ENCODE data around the gene DGCR8. TPM values are rescaled to one million over a fixed set of nuclear protein-coding genes. Genes with fewer than 3 reads are reported as not detected.
A peak's percentile ranks its signal among the peaks of the same experiment; 100 is the strongest.

The DGCR8 gene
- total and polyA plus RNA-seq, 11 donors = 8.8 to 22.1 (median 13.0) TPM

- intact Hi-C loops (cut with DNase I) = no loop called here
- Histone ChIP-seq H3K27ac (no peak overlapping the region), H3K27me3 (no peaks in the 10 kb centered on the region), H3K4me3 (no peak overlapping the region), H3K4me1 (peaks cover 0 to 2% (median 0%) of the 10 kb centered on the region in 12 donors), H3K36me3 (peaks cover 3 to 99% (median 95%) of the 10 kb centered on the region in 9 donors), H3K9me3 (peaks cover 0 to 11% (median 0%) of the 10 kb centered on the region in 12 donors)
- TF ChIP-seq, protein P1, sequence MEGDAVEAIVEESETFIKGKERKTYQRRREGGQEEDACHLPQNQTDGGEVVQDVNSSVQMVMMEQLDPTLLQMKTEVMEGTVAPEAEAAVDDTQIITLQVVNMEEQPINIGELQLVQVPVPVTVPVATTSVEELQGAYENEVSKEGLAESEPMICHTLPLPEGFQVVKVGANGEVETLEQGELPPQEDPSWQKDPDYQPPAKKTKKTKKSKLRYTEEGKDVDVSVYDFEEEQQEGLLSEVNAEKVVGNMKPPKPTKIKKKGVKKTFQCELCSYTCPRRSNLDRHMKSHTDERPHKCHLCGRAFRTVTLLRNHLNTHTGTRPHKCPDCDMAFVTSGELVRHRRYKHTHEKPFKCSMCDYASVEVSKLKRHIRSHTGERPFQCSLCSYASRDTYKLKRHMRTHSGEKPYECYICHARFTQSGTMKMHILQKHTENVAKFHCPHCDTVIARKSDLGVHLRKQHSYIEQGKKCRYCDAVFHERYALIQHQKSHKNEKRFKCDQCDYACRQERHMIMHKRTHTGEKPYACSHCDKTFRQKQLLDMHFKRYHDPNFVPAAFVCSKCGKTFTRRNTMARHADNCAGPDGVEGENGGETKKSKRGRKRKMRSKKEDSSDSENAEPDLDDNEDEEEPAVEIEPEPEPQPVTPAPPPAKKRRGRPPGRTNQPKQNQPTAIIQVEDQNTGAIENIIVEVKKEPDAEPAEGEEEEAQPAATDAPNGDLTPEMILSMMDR (IDR thresholded peaks at IDR 0.05) = no peak
- TF ChIP-seq POLR2A (IDR thresholded peaks at IDR 0.05) = no peak
- ATAC-seq (no peak), DNase-seq (peak in 2 of 5 donors; percentile 9 to 14)
- 95 to 100% (median 98%) methylated on average over 6 of the region's 6 CpGs for WGBS, 4 donors
Observed at GRCh38 chr22:20099099-20099711, 19.2 kb downstream of the DGCR8 start.

GRCh38 chr22:20101638-20102037 is 21.6 kb downstream of the DGCR8 start:
- intact Hi-C loops (cut with DNase I) = loop anchor here in 1 of 10 donors (10.0 kb wide), 1 partner anchor 127 kb away; no protein-coding TSS in a partner anchor
- DNase-seq (peak in 3 of 5 donors; percentile 6 to 47 (median 16)), ATAC-seq (no peak)
- Histone ChIP-seq H3K4me1 (no peaks in the 10 kb centered on the region), H3K4me3 (no peak overlapping the region), H3K9me3 (peaks cover 0 to 8% (median 0%) of the 10 kb centered on the region in 12 donors), H3K27me3 (no peaks in the 10 kb centered on the region), H3K27ac (no peak overlapping the region), H3K36me3 (peaks cover 2 to 97% (median 94%) of the 10 kb centered on the region in 9 donors)
- TF ChIP-seq, protein P1 (IDR thresholded peaks at IDR 0.05) = no peak
- TF ChIP-seq POLR2A (IDR thresholded peaks at IDR 0.05) = no peak
- WGBS, 4 donors = 85 to 89% (median 85%) methylated on average over 8 of the region's 8 CpGs

DNA sequence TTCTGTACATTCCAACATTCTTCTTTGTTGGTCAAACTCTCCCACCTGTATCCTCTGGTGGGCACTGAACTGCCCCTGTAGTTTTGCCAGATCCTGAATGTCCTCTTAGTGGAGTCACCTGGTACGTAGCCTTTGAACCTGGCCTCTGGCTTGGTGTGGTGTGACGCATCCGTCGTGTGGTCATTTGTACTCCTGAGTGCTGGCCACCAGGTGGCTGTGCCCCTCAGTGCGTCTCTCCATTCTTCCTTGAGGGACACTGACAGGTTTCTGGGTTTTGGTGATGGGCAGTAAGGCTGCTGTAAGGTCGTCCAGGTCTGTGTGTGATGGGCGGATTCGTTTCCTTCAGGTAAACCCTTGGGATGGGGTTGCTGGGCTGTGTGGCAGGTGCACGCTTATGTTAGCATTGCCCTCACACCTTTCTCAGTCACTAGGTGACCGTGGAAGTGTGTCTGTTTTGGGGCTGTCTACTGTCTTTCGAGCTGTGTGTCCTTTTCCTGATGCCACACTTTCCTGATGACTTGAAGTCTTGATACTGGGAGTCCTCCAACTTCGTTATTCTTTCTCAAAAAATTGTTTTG is 22.3 kb downstream of the DGCR8 start:
- no peaks in the 10 kb centered on the region for H3K4me1 ChIP-seq
- TF ChIP-seq POLR2A (IDR thresholded peaks at IDR 0.05) = no peak
- TF ChIP-seq, protein P1 (IDR thresholded peaks at IDR 0.05) = no peak
- ATAC-seq (no peak), DNase-seq (peak in 2 of 5 donors; percentile 4 to 25)
- peaks cover 0 to 1% (median 0%) of the 10 kb centered on the region in 12 donors for H3K9me3 ChIP-seq
- no peak overlapping the region for H3K27ac ChIP-seq
- no peaks in the 10 kb centered on the region for H3K27me3 ChIP-seq
- 91 to 92% (median 91%) methylated on average over 12 of the region's 12 CpGs for WGBS, 4 donors
- intact Hi-C loops (cut with DNase I) = loop anchor here in 1 of 10 donors (10.0 kb wide), 1 partner anchor 127 kb away; no protein-coding TSS in a partner anchor
- peaks cover 0 to 97% (median 94%) of the 10 kb centered on the region in 9 donors for H3K36me3 ChIP-seq
- H3K4me3 ChIP-seq = no peak overlapping the region

GRCh38 chr22:20105456-20106204 is 25.6 kb downstream of the DGCR8 start:
- H3K27me3 ChIP-seq = no peaks in the 10 kb centered on the region
- peaks cover 0 to 97% (median 94%) of the 10 kb centered on the region in 9 donors for H3K36me3 ChIP-seq
- DNase-seq = peak in 1 of 5 donors; percentile 15
- TF ChIP-seq, protein P1 (IDR thresholded peaks at IDR 0.05) = no peak
- TF ChIP-seq POLR2A (IDR thresholded peaks at IDR 0.05) = no peak
- intact Hi-C loops (cut with DNase I) = loop anchor here in 1 of 10 donors (10.0 kb wide), 1 partner anchor 131 kb away; no protein-coding TSS in a partner anchor
- H3K9me3 ChIP-seq = no peaks in the 10 kb centered on the region
- no peak overlapping the region for H3K27ac ChIP-seq
- no peaks in the 10 kb centered on the region for H3K4me1 ChIP-seq
- WGBS, 4 donors = 88 to 96% (median 94%) methylated on average over 4 to 7 of the region's 7 CpGs
- H3K4me3 ChIP-seq = no peak overlapping the region
- ATAC-seq = no peak
